Natural killer cell (primary cell): ENCODE measurements around the gene NDUFA3. TPM values are rescaled to one million over a fixed set of nuclear protein-coding genes. Genes with fewer than 3 reads are reported as not detected.

Experiments
- ATAC-seq, 3 donors: fragments of 150-1000 bp in 2 of 3; fragments of 200-7000 bp in 1 of 3; cut with Tn5 transposase; 1 replicate in 1 of 3; 2 replicates in 2 of 3; pipeline ENCODE4 v1.10.0; 2021; ENCODE audit warnings: mild to moderate bottlenecking in 2 of 3, moderate library complexity in 2 of 3
- DNase-seq, 2 donors: peaks; one replicate each; pipeline versions ENCODE4 v3.0.0 to v3.0.0-alpha.2; 2013 to 2021; ENCODE audit warnings: mixed read lengths in 1 of 2
- H3K27ac ChIP-seq: one replicate; pipeline ENCODE4 v1.5.1; 2013; ENCODE audit warnings: mild to moderate bottlenecking, low read length
- H3K27me3 ChIP-seq: one replicate; pipeline ENCODE4 v1.6.1; 2013; ENCODE audit warnings: low read length; ENCODE audit not compliant: control insufficient read depth, insufficient read depth
- H3K36me3 ChIP-seq: one replicate; pipeline ENCODE4 v1.6.1; 2013; ENCODE audit warnings: low read length; ENCODE audit not compliant: control insufficient read depth, insufficient read depth
- H3K4me1 ChIP-seq: one replicate; pipeline ENCODE4 v1.6.1; 2013; ENCODE audit warnings: low read length; ENCODE audit not compliant: control insufficient read depth, insufficient read depth
- H3K4me3 ChIP-seq: one replicate; pipeline ENCODE4 v1.5.1; 2013; ENCODE audit warnings: low read length
- H3K9me3 ChIP-seq: one replicate; pipeline ENCODE4 v1.6.1; 2013; ENCODE audit warnings: low read length; ENCODE audit not compliant: control insufficient read depth, insufficient read depth
- H3K27ac Mint-ChIP-seq, 2 donors: one replicate each; pipeline ENCODE4 v1.8.0; 2022; ENCODE audit warnings: mild to moderate bottlenecking in 2 of 2, mixed read lengths in 2 of 2, moderate library complexity in 1 of 2
- H3K27me3 Mint-ChIP-seq, 2 donors: one replicate each; pipeline ENCODE4 v1.8.0; 2022; ENCODE audit warnings: low read depth in 2 of 2, mixed read lengths in 2 of 2
- H3K36me3 Mint-ChIP-seq: one replicate; pipeline ENCODE4 v1.8.0; 2022; ENCODE audit warnings: mixed read lengths
- H3K4me1 Mint-ChIP-seq, 2 donors: one replicate each; pipeline ENCODE4 v1.8.0; 2022; ENCODE audit warnings: mixed read lengths in 2 of 2
- H3K4me3 Mint-ChIP-seq: one replicate; pipeline ENCODE4 v1.8.0; 2022; ENCODE audit warnings: mild to moderate bottlenecking, moderate library complexity, mixed read lengths
- H3K9me3 Mint-ChIP-seq, 2 donors: one replicate each; pipeline ENCODE4 v1.8.0; 2022; ENCODE audit warnings: mixed read lengths in 2 of 2
- CTCF ChIP-seq: fragments of 200-600 bp; IDR thresholded peaks from one replicate; pipeline ENCODE4 v1.8.0; 2022; ENCODE audit warnings: antibody characterized with exemption
- WGBS: methylation state at CpG from one replicate; pipeline ENCODE4 v1.1.7; 2013; ENCODE audit warnings: missing lambda C conversion rate; ENCODE audit not compliant: insufficient coverage; 5-methylcytosine and 5-hydroxymethylcytosine counted together
- intact Hi-C: fragments of 100-400 bp; cut with micrococcal nuclease; formaldehyde crosslinking; loops from one replicate; pipeline ENCODE4 v1.14.2; 2022
- total RNA-seq, 4 donors: library from RNA; stranded (reverse); fragments of 120-200 nt in 1 of 4; gene quantifications; one replicate each; pipeline versions ENCODE4 v1.2.3 to v1.2.4, GENCODE V29; 2013 to 2022

NDUFA3 gene
- total RNA-seq, 3 donors from 2014 or later (not counting 1 experiment from before 2014, with no cell fraction given), result 48.4 to 91.9 (median 71.4) TPM

- Mint-ChIP-seq H3K4me1 (no peaks in the 10 kb centered on the region), H3K27me3 (peaks cover 7 to 14% of the 10 kb centered on the region in 2 donors), H3K27ac (no peak overlapping the region), H3K4me3 (no peak overlapping the region), H3K36me3 (no peaks in the 10 kb centered on the region), H3K9me3 (no peaks in the 10 kb centered on the region)
- Histone ChIP-seq H3K27ac (no peak overlapping the region), H3K27me3 (no peaks in the 10 kb centered on the region), H3K36me3 (no peaks in the 10 kb centered on the region), H3K4me3 (no peak overlapping the region), H3K9me3 (no peaks in the 10 kb centered on the region), H3K4me1 (no peaks in the 10 kb centered on the region)
- intact Hi-C loops, result no loop called here
- no peak for ATAC-seq
- TF ChIP-seq CTCF, result no peak
- no peak for DNase-seq
- 77% methylated on average over 5 of the region's 5 CpGs for WGBS
Measured at GRCh38 chr19:54069470-54069869, 33.2 kb upstream of the NDUFA3 start.

- intact Hi-C loops, result no loop called here
- 90% methylated on average over 9 of the region's 10 CpGs for WGBS
- ATAC-seq, result no peak
Measured at GRCh38 chr19:54073829-54074228, 28.8 kb upstream of the NDUFA3 start.

GRCh38 chr19:54074851-54075250 is 27.8 kb upstream of the NDUFA3 start:
- ATAC-seq (no peak), DNase-seq (no peak)
- H3K36me3 ChIP-seq, result no peaks in the 10 kb centered on the region
- H3K4me3 ChIP-seq, result no peak overlapping the region
- Mint-ChIP-seq H3K27me3 (no peaks in the 10 kb centered on the region), H3K9me3 (no peaks in the 10 kb centered on the region), H3K4me3 (no peak overlapping the region), H3K36me3 (no peaks in the 10 kb centered on the region), H3K4me1 (no peaks in the 10 kb centered on the region), H3K27ac (no peak overlapping the region)
- no peaks in the 10 kb centered on the region for H3K9me3 ChIP-seq
- no peaks in the 10 kb centered on the region for H3K27me3 ChIP-seq
- H3K4me1 ChIP-seq, result no peaks in the 10 kb centered on the region
- intact Hi-C loops, result no loop called here
- WGBS, result 91% methylated on average over 8 of the region's 9 CpGs
- no peak overlapping the region for H3K27ac ChIP-seq
- TF ChIP-seq CTCF, result no peak

More at GRCh38 chr19:54073829-54074228, 28.8 kb upstream of the NDUFA3 start:
- Mint-ChIP-seq H3K27ac (no peak overlapping the region), H3K9me3 (no peaks in the 10 kb centered on the region), H3K27me3 (peaks cover 0 to 7% of the 10 kb centered on the region in 2 donors), H3K36me3 (no peaks in the 10 kb centered on the region), H3K4me1 (no peaks in the 10 kb centered on the region), H3K4me3 (no peak overlapping the region)
- TF ChIP-seq CTCF, result no peak
- no peak overlapping the region for H3K27ac ChIP-seq
- no peaks in the 10 kb centered on the region for H3K9me3 ChIP-seq
- no peaks in the 10 kb centered on the region for H3K27me3 ChIP-seq
- H3K4me1 ChIP-seq, result no peaks in the 10 kb centered on the region
- H3K36me3 ChIP-seq, result no peaks in the 10 kb centered on the region
- no peak for DNase-seq
- H3K4me3 ChIP-seq, result no peak overlapping the region

GRCh38 chr19:54077334-54077733 is 25.3 kb upstream of the NDUFA3 start:
- Mint-ChIP-seq H3K4me1 (no peaks in the 10 kb centered on the region), H3K36me3 (no peaks in the 10 kb centered on the region), H3K27ac (no peak overlapping the region), H3K27me3 (no peaks in the 10 kb centered on the region), H3K4me3 (no peak overlapping the region), H3K9me3 (no peaks in the 10 kb centered on the region)
- TF ChIP-seq CTCF, result no peak
- WGBS, result 83% methylated on average over 1 of the region's 5 CpGs
- Histone ChIP-seq H3K4me1 (no peaks in the 10 kb centered on the region), H3K4me3 (no peak overlapping the region), H3K27ac (no peak overlapping the region), H3K36me3 (no peaks in the 10 kb centered on the region), H3K27me3 (no peaks in the 10 kb centered on the region), H3K9me3 (no peaks in the 10 kb centered on the region)
- intact Hi-C loops, result no loop called here
- ATAC-seq (no peak), DNase-seq (no peak)
